H1 (cell line): ENCODE results near the gene QPCT. TPM values are rescaled to one million over a fixed set of nuclear protein-coding genes. Genes with fewer than 3 reads are reported as not detected.

Experiments
- CTCF ChIA-PET: fragments of 300-600 bp; sonication (Branson Sonifier 250); formaldehyde crosslinking; loops from one replicate; lab custom pipeline; 2021; ENCODE audit not compliant: partially characterized antibody; lab: Charles Lee
- POLR2A ChIA-PET: fragments of 300-600 bp; sonication (Branson Sonifier 250); formaldehyde crosslinking; loops from one replicate; lab custom pipeline; 2021; ENCODE audit warnings: inconsistent platforms; ENCODE audit not compliant: partially characterized antibody; lab: Charles Lee
- DNase-seq, 2 experiments: peaks; one replicate each; pipeline versions ENCODE4 v3.0.0 to v3.0.0-alpha.2; 2010 to 2022; ENCODE audit warnings: low spot score in 2 of 2, low read depth in 1 of 2, mixed read lengths in 1 of 2
- FAIRE-seq: peaks from 2 replicates; lab custom pipeline; 2011; peaks lifted over from hg19 to GRCh38; lab: Jason Lieb, UNC
- H2AFZ ChIP-seq: 2 replicates; pipeline ENCODE4 v1.8.1; 2012; ENCODE audit warnings: low read length, inconsistent platforms
- H2AK5ac ChIP-seq: 2 replicates; pipeline ENCODE4 v1.6.1; 2013; ENCODE audit warnings: low read depth, low read length
- H2BK120ac ChIP-seq: replicated peaks from 2 replicates; pipeline ENCODE3; 2013; ENCODE audit warnings: low read depth, low read length, inconsistent platforms
- H2BK12ac ChIP-seq: 2 replicates; pipeline ENCODE4 v1.6.1; 2013; ENCODE audit warnings: low read depth, low read length
- H2BK15ac ChIP-seq: 2 replicates; pipeline ENCODE4 v1.6.1; 2013; ENCODE audit warnings: low read length
- H2BK20ac ChIP-seq: 2 replicates; pipeline ENCODE4 v1.6.1; 2013; ENCODE audit warnings: low read length
- H2BK5ac ChIP-seq: 2 replicates; pipeline ENCODE4 v1.6.1; 2013; ENCODE audit warnings: low read depth, low read length
- H3K14ac ChIP-seq: 2 replicates; pipeline ENCODE4 v1.6.1; 2013; ENCODE audit warnings: inconsistent platforms; ENCODE audit not compliant: insufficient read length
- H3K18ac ChIP-seq: 2 replicates; pipeline ENCODE4 v1.6.1; 2013; ENCODE audit warnings: low read length; ENCODE audit errors: extremely low read depth
- H3K23ac ChIP-seq: 2 replicates; pipeline ENCODE4 v1.6.1; 2013; ENCODE audit warnings: inconsistent platforms; ENCODE audit not compliant: insufficient read length
- H3K23me2 ChIP-seq: 2 replicates; pipeline ENCODE4 v1.6.1; 2013; ENCODE audit warnings: low read depth, low read length
- H3K27ac ChIP-seq: 2 replicates; pipeline ENCODE4 v1.6.1; 2011; ENCODE audit warnings: low read depth, low read length, inconsistent platforms
- H3K27me3 ChIP-seq, 4 experiments: replicated peaks in 1 of 4; 1 replicate in 1 of 4; 2 replicates in 3 of 4; pipeline versions ENCODE4 v1.6.1 to v1.8.1; 2011 to 2013; ENCODE audit warnings: low read length in 3 of 4, mild to moderate bottlenecking in 3 of 4, inconsistent platforms in 2 of 4, mixed read lengths in 2 of 4, moderate library complexity in 1 of 4; ENCODE audit not compliant: control insufficient read depth in 3 of 4, insufficient read depth in 3 of 4; ENCODE audit errors: extremely low read depth in 1 of 4
- H3K36me3 ChIP-seq, 4 experiments: 2 replicates each; pipeline versions ENCODE4 v1.6.1 to v1.8.1; 2011 to 2013; ENCODE audit warnings: mild to moderate bottlenecking in 4 of 4, low read length in 3 of 4, moderate library complexity in 2 of 4, control low read depth in 1 of 4, inconsistent platforms in 1 of 4; ENCODE audit not compliant: insufficient read depth in 4 of 4, control insufficient read depth in 2 of 4
- H3K4ac ChIP-seq: replicated peaks from 2 replicates; pipeline ENCODE3; 2013; ENCODE audit warnings: low read length, low read depth, mixed read lengths, inconsistent platforms; ENCODE audit not compliant: insufficient read length
- H3K4me1 ChIP-seq, 4 experiments: replicated peaks in 1 of 4; 1 replicate in 1 of 4; 2 replicates in 3 of 4; pipeline versions ENCODE4 v1.6.1 to v1.8.1; 2011 to 2013; ENCODE audit warnings: low read length in 3 of 4, inconsistent platforms in 2 of 4, mixed read lengths in 1 of 4; ENCODE audit not compliant: insufficient read depth in 4 of 4, control insufficient read depth in 3 of 4
- H3K4me2 ChIP-seq, 2 experiments: 2 replicates each; pipeline versions ENCODE4 v1.6.1 to v1.8.1; 2011 to 2013; ENCODE audit warnings: low read depth in 2 of 2, low read length in 2 of 2, control low read depth in 1 of 2, inconsistent platforms in 1 of 2, mild to moderate bottlenecking in 1 of 2; ENCODE audit not compliant: insufficient read depth in 1 of 2
- H3K4me3 ChIP-seq, 4 experiments: fragments of 200-600, 300-600 bp in 1 of 4; sonication (generic), shearing (Covaris generic), sonication (Bioruptor Twin) in 1 of 4; 2 replicates each; pipeline versions ENCODE4 v1.5.1 to v1.8.1; 2011 to 2016; ENCODE audit warnings: low read length in 4 of 4, low read depth in 3 of 4, control low read depth in 2 of 4, inconsistent platforms in 2 of 4, mild to moderate bottlenecking in 2 of 4, mixed read lengths in 1 of 4, moderate library complexity in 1 of 4; ENCODE audit not compliant: insufficient read depth in 2 of 4; ENCODE audit errors: extremely low read depth in 1 of 4
- H3K56ac ChIP-seq: replicated peaks from 2 replicates; pipeline ENCODE3; 2013; ENCODE audit warnings: low read depth, mild to moderate bottlenecking, mixed read lengths, low read length, inconsistent platforms; ENCODE audit not compliant: insufficient read length
- H3K79me1 ChIP-seq: 2 replicates; pipeline ENCODE4 v1.6.1; 2013; ENCODE audit warnings: low read depth, low read length, control low read depth
- H3K79me2 ChIP-seq, 2 experiments: 2 replicates each; pipeline versions ENCODE4 v1.6.1 to v1.8.1; 2012 to 2013; ENCODE audit warnings: low read length in 2 of 2, mild to moderate bottlenecking in 2 of 2, inconsistent platforms in 1 of 2; ENCODE audit not compliant: insufficient read depth in 2 of 2, control insufficient read depth in 1 of 2
- H3K9ac ChIP-seq, 4 experiments: replicated peaks in 1 of 4; 1 replicate in 1 of 4; 2 replicates in 3 of 4; pipeline versions ENCODE4 v1.6.1 to v1.8.1; 2011 to 2013; ENCODE audit warnings: low read depth in 3 of 4, low read length in 3 of 4, control low read depth in 2 of 4, mild to moderate bottlenecking in 2 of 4, moderate library complexity in 2 of 4, inconsistent platforms in 1 of 4; ENCODE audit errors: extremely low read depth in 1 of 4
- H3K9me3 ChIP-seq, 2 experiments: 2 replicates each; pipeline versions ENCODE4 v1.6.1 to v1.8.1; 2012 to 2013; ENCODE audit warnings: mild to moderate bottlenecking in 2 of 2, moderate library complexity in 2 of 2, control low read depth in 1 of 2, inconsistent platforms in 1 of 2, low read depth in 1 of 2, low read length in 1 of 2, mixed read lengths in 1 of 2; ENCODE audit not compliant: insufficient read depth in 2 of 2
- H4K20me1 ChIP-seq, 2 experiments: replicated peaks in 1 of 2; 2 replicates each; pipeline versions ENCODE3 to v1.8.1; 2011 to 2013; ENCODE audit warnings: inconsistent platforms in 2 of 2, low read length in 2 of 2, mild to moderate bottlenecking in 1 of 2; ENCODE audit not compliant: insufficient read depth in 2 of 2, control insufficient read depth in 1 of 2
- H4K5ac ChIP-seq: 2 replicates; pipeline ENCODE4 v1.6.1; 2013; ENCODE audit warnings: low read length, low read depth, mixed read lengths, inconsistent platforms; ENCODE audit not compliant: insufficient read length
- H4K8ac ChIP-seq: 2 replicates; pipeline ENCODE4 v1.8.0; 2013; ENCODE audit warnings: mild to moderate bottlenecking, moderate library complexity, low read length, inconsistent platforms; ENCODE audit not compliant: insufficient read depth; ENCODE audit errors: extremely low read depth
- H4K91ac ChIP-seq: replicated peaks from 2 replicates; pipeline ENCODE3; 2013; ENCODE audit warnings: low read length, mixed read lengths, inconsistent platforms; ENCODE audit not compliant: insufficient read length
- ASH2L ChIP-seq: fragments of 200-600, 300-600 bp; sonication (generic); IDR thresholded peaks from one replicate; pipeline ENCODE4 v1.7.1; 2017; ENCODE audit warnings: low read length
- CBX8 ChIP-seq: fragments of 300-800, 300-1000 bp; sonication (generic); IDR thresholded peaks from 2 replicates; pipeline ENCODE4 v1.7.1; 2016; ENCODE audit warnings: low read depth, low read length, borderline replicate concordance
- CEBPB ChIP-seq: IDR thresholded peaks from 2 replicates; pipeline ENCODE4 v1.6.1; 2012; ENCODE audit warnings: low read depth, low read length
- HDAC2 ChIP-seq, 2 experiments: fragments of 300-600 bp in 1 of 2; sonication (generic) in 1 of 2; IDR thresholded peaks; 2 replicates each; pipeline ENCODE4 v1.6.1; 2011 to 2012; ENCODE audit warnings: low read depth in 2 of 2, low read length in 2 of 2, mild to moderate bottlenecking in 2 of 2, moderate library complexity in 2 of 2, borderline replicate concordance in 1 of 2, inconsistent platforms in 1 of 2
- KDM4A ChIP-seq: IDR thresholded peaks from one replicate; pipeline ENCODE4 v1.7.1; 2012; ENCODE audit warnings: low read depth, mild to moderate bottlenecking, moderate library complexity, low read length, inconsistent platforms; ENCODE audit not compliant: severe bottlenecking
- POU5F1 ChIP-seq: IDR thresholded peaks from 2 replicates; pipeline ENCODE4 v1.6.1; 2011; ENCODE audit warnings: low read depth, mild to moderate bottlenecking, low read length, moderate library complexity
- RAD21 ChIP-seq, 2 experiments: IDR thresholded peaks in 1 of 2; conservative IDR thresholded peaks in 1 of 2; 2 replicates each; pipeline ENCODE4 v1.6.1; 2011; ENCODE audit warnings: low read depth in 2 of 2, low read length in 2 of 2, improper control_type of control experiment in 1 of 2, inconsistent platforms in 1 of 2, mild to moderate bottlenecking in 1 of 2, moderate library complexity in 1 of 2
- SIRT6 ChIP-seq: IDR thresholded peaks from one replicate; pipeline ENCODE4 v1.7.1; 2012; ENCODE audit warnings: low read length, inconsistent platforms
- SIX5 ChIP-seq: IDR thresholded peaks from 2 replicates; pipeline ENCODE4 v1.6.1; 2011; ENCODE audit warnings: mild to moderate bottlenecking, low read depth, low read length
- SP2 ChIP-seq: IDR thresholded peaks from 2 replicates; pipeline ENCODE4 v1.6.1; 2012; ENCODE audit warnings: mild to moderate bottlenecking, low read length, inconsistent platforms
- SUZ12 ChIP-seq: fragments of 200-600 bp; sonication (generic); IDR thresholded peaks from 2 replicates; pipeline ENCODE4 v1.6.1; 2012; ENCODE audit warnings: mild to moderate bottlenecking, inconsistent platforms, low read length, moderate library complexity, mixed read lengths
- WGBS, 2 experiments: shearing (Covaris generic) in 1 of 2; methylation state at CpG; one replicate each; pipeline versions ENCODE4 v1.1.6 to v1.1.7; 2013 to 2015; ENCODE audit warnings: low lambda C conversion rate in 2 of 2, mixed read lengths in 2 of 2, inconsistent platforms in 1 of 2, low coverage in 1 of 2, missing lambda C conversion rate in 1 of 2; ENCODE audit not compliant: insufficient replicate concordance in 2 of 2, insufficient coverage in 1 of 2, insufficient read length in 1 of 2; ENCODE audit errors: extremely low coverage in 1 of 2, missing lambda C conversion rate in 1 of 2; 5-methylcytosine and 5-hydroxymethylcytosine counted together
- polyA plus RNA-seq, 7 experiments: library from polyadenylated mRNA; depleted of rRNA in 3 of 7; stranded (reverse) in 5 of 7; unstranded in 2 of 7; fragments of >200 nt in 5 of 7; fragments of 200-250 nt in 2 of 7; gene quantifications; 1 replicate in 5 of 7; 2 replicates in 1 of 7; 4 replicates in 1 of 7; pipeline versions ENCODE4 v1.2.1 to v1.2.3, GENCODE V29; 2011 to 2013; ENCODE audit warnings: missing spikeins in 2 of 7, mixed read lengths in 2 of 7
- total RNA-seq: library from RNA; stranded (reverse); fragmentation: NEBNext Ultra II Directional; extraction: Animal tissue kit (Norgen Biotek cat#: 25700); gene quantifications from 2 replicates; pipeline ENCODE4 v1.2.1, GENCODE V29; 2021

Gene QPCT
- total and polyA plus RNA-seq, 2 of the 8 experiments (the other 6 are each of a cell fraction or from before 2014, with no cell fraction given) = 4.0 to 4.3 TPM

GRCh38 chr2:37414470-37414949, 70.1 kb downstream of the QPCT start:
- no peak overlapping the region for H2BK20ac ChIP-seq
- H2AFZ ChIP-seq = no peak overlapping the region
- H3K4me3 ChIP-seq = no peak overlapping the region
- ChIA-PET POLR2A (interaction anchor here (0.7 kb wide), 1 partner anchor 240 kb away, joined by 3 read pairs; no protein-coding TSS in a partner anchor), CTCF (interaction anchor here (0.6 to 8.5 kb wide), 59 partner anchors 8 to 663 kb away, joined by 3 to 132 read pairs (median 4); no protein-coding TSS in a partner anchor)
- WGBS, 2 experiments = 64% methylated on average over 8 of the region's 8 CpGs; no CpG with 5 or more reads in 1 of the 2 experiments
- H3K56ac ChIP-seq = no peak overlapping the region
- no peaks in the 10 kb centered on the region for H4K20me1 ChIP-seq
- H2AK5ac ChIP-seq = no peak overlapping the region
- no peak overlapping the region for H3K27ac ChIP-seq
- H3K4ac ChIP-seq = no peak overlapping the region
- H2BK12ac ChIP-seq = no peak overlapping the region
- no peak overlapping the region for H2BK120ac ChIP-seq
- no peaks in the 10 kb centered on the region for H3K23me2 ChIP-seq
- H2BK5ac ChIP-seq = no peak overlapping the region
- H4K8ac ChIP-seq = no peak overlapping the region
- H3K9ac ChIP-seq = no peak overlapping the region
- no peak for DNase-seq
- H3K9me3 ChIP-seq = no peaks in the 10 kb centered on the region
- no peaks in the 10 kb centered on the region for H3K79me2 ChIP-seq
- H3K79me1 ChIP-seq = no peaks in the 10 kb centered on the region
- no peaks in the 10 kb centered on the region for H3K4me1 ChIP-seq
- no peak overlapping the region for H4K5ac ChIP-seq
- no peak overlapping the region for H3K14ac ChIP-seq
- H2BK15ac ChIP-seq = no peak overlapping the region
- no peak overlapping the region for H3K23ac ChIP-seq
- H3K27me3 ChIP-seq = no peaks in the 10 kb centered on the region
- peak; percentile 69 for FAIRE-seq
- H3K18ac ChIP-seq = no peak overlapping the region
- no peaks in the 10 kb centered on the region for H3K36me3 ChIP-seq
- no peak overlapping the region for H3K4me2 ChIP-seq
- H4K91ac ChIP-seq = no peak overlapping the region
- no peak for TF ChIP-seq CEBPB
- no peak for TF ChIP-seq HDAC2 (IDR thresholded peaks at IDR 0.05; ENCODE audit: borderline replicate concordance in 1 of 2, low read depth in 2 of 2, low read length in 2 of 2)
- no peak for TF ChIP-seq CBX8
- no peak for TF ChIP-seq SIX5
- no peak for TF ChIP-seq ASH2L
- no peak for TF ChIP-seq SP2
- peak; percentile 97 to 99 for TF ChIP-seq RAD21 (IDR thresholded peaks at IDR 0.05 in 1 of 2, conservative IDR thresholded peaks at IDR 0.05 in 1 of 2; ENCODE audit: low read depth in 2 of 2, low read length in 2 of 2)
- TF ChIP-seq KDM4A = no peak
- no peak for TF ChIP-seq SIRT6
- no peak for TF ChIP-seq SUZ12
- TF ChIP-seq POU5F1 = no peak
